KOPT-K1 (cell line): Measurements from ENCODE around the gene VSIG10.

ENCODE experiments used
- H3K27ac ChIP-seq: fragments of 200-600 bp; sonication (generic); 2 replicates; pipeline ENCODE4 v1.5.1; 2016; ENCODE audit warnings: antibody characterized with exemption, mild to moderate bottlenecking, low read depth, low read length; ENCODE audit not compliant: poor library complexity, severe bottlenecking
- H3K36me3 ChIP-seq: fragments of 200-600 bp; sonication (generic); 2 replicates; pipeline ENCODE4 v1.5.1; 2017; ENCODE audit warnings: antibody characterized with exemption, mild to moderate bottlenecking, low read length, moderate library complexity; ENCODE audit not compliant: insufficient read depth
- H3K9me3 ChIP-seq: fragments of 200-600 bp; sonication (generic); 2 replicates; pipeline ENCODE4 v1.5.1; 2017; ENCODE audit warnings: antibody characterized with exemption, low read length, mild to moderate bottlenecking; ENCODE audit not compliant: insufficient read depth, poor library complexity, severe bottlenecking

VSIG10 gene

GRCh38 chr12:118015944-118016343 is 87.9 kb downstream of the VSIG10 start:
- no peaks in the 10 kb centered on the region for H3K9me3 ChIP-seq
- H3K36me3 ChIP-seq: peaks cover 34% of the 10 kb centered on the region
- H3K27ac ChIP-seq: no peak overlapping the region

DNA sequence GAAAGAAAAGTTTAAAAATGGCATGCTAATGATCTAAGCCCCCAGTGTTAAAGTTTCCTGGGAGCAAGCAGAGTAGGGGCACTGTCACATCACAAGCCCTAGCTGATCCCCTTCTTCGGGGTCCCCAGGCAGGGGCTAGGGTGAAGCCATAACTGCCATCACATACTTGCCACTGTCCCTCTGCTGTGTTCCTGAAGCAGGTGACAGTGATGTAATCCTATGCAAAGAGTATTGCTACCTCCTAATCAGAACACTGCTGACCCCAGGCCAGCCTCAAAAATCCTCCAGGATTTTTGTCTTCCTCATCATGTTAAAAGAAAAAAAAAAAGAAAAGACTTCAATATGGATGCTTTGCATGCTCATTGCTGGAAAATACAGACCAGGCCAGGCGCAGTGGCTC is 88.5 kb downstream of the VSIG10 start:
- H3K9me3 ChIP-seq: no peaks in the 10 kb centered on the region
- H3K27ac ChIP-seq: no peak overlapping the region
- H3K36me3 ChIP-seq: peaks cover 27% of the 10 kb centered on the region
